Activated T-cell treated with anti-CD3 and anti-CD28 coated beads, Interleukin-2, amount 50 U/mL, for 24 hours (primary cell): ENCODE data around the gene TBC1D9B.

ENCODE experiments used
- DNase-seq: peaks from one replicate; pipeline ENCODE4 v3.0.0-alpha.2; 2020
- H3K27ac Mint-ChIP-seq: 2 replicates; pipeline ENCODE4 v1.8.0; 2020; ENCODE audit warnings: mild to moderate bottlenecking, mixed read lengths
- H3K27me3 Mint-ChIP-seq: 2 replicates; pipeline ENCODE4 v1.8.0; 2020; ENCODE audit warnings: mixed read lengths
- H3K36me3 Mint-ChIP-seq: 2 replicates; pipeline ENCODE4 v1.8.0; 2020; ENCODE audit warnings: low read depth, mixed read lengths
- H3K4me1 Mint-ChIP-seq: 2 replicates; pipeline ENCODE4 v1.8.0; 2020; ENCODE audit warnings: low read depth, mixed read lengths
- H3K4me3 Mint-ChIP-seq: 2 replicates; pipeline ENCODE4 v1.8.0; 2020; ENCODE audit warnings: mild to moderate bottlenecking, moderate library complexity, mixed read lengths
- H3K9me3 Mint-ChIP-seq: 2 replicates; pipeline ENCODE4 v1.8.0; 2020; ENCODE audit warnings: mixed read lengths

TBC1D9B gene

DNA sequence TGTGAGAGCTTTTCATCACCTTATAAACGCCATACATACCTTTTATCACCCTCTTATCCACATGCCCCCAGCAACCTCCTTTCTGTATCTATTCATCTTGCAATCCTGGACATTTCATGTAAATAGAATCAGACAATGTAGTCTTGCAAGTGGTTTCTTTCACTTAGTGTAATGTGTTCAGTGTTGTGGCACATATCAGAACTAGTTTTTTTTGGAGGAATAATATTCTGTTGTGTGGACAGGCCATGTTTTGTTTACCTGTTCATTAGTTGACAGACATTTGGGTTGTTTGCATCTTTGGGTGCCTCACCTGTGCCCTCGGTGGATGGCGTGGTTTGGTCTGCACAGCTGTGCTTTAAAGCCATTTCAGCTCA lies 85.7 kb downstream of the TBC1D9B start:
- Mint-ChIP-seq H3K4me1 (peaks cover 64% of the 10 kb centered on the region), H3K27ac (peak overlapping the region; percentile 95), H3K36me3 (peaks cover 55% of the 10 kb centered on the region), H3K4me3 (peak overlapping the region; percentile 91), H3K27me3 (no peaks in the 10 kb centered on the region), H3K9me3 (no peaks in the 10 kb centered on the region)
- DNase-seq, result no peak

DNA sequence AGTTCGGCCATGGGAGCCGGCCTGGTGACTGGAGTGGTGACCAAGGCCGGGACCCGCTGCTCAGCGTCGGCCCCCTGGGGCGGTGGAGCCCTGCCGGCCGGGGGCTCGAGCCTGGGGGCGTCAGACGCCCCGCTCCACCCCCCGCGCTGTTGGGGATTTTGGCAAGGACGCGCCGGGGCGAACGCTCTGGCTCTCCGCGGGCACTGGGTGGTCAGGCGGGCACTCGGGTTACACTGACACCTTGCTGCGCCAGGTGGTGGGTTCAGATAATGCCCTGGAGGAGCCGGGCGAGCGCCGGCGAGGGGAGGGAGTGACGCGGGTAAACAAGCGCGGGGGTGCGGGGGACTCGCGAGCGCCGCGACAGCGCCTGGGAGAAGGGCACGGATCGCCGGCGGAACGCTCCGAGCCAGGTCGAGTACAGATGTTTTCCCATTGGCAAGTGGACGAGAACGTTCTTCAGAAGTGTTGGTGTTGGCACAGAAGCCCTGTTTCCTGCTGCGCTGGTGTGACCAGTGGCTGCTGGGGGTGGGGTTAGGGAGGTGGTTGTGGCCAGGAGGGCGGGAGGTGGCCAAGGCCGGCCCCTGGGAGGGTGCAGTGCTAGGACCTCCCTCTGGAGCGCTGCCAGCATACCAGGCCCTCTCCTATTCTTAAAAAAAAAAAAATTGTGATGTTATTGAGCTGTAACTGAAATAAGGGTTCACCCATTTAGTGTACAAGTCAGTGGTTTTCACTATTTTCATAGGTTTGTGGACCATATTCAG lies 86.2 kb downstream of the TBC1D9B start:
- Mint-ChIP-seq H3K4me3 (peak overlapping the region; percentile 91), H3K4me1 (peaks cover 60% of the 10 kb centered on the region), H3K27me3 (no peaks in the 10 kb centered on the region), H3K27ac (peak overlapping the region; percentile 95), H3K9me3 (no peaks in the 10 kb centered on the region), H3K36me3 (peaks cover 49% of the 10 kb centered on the region)
- DNase-seq, result peak; percentile 87

DNA sequence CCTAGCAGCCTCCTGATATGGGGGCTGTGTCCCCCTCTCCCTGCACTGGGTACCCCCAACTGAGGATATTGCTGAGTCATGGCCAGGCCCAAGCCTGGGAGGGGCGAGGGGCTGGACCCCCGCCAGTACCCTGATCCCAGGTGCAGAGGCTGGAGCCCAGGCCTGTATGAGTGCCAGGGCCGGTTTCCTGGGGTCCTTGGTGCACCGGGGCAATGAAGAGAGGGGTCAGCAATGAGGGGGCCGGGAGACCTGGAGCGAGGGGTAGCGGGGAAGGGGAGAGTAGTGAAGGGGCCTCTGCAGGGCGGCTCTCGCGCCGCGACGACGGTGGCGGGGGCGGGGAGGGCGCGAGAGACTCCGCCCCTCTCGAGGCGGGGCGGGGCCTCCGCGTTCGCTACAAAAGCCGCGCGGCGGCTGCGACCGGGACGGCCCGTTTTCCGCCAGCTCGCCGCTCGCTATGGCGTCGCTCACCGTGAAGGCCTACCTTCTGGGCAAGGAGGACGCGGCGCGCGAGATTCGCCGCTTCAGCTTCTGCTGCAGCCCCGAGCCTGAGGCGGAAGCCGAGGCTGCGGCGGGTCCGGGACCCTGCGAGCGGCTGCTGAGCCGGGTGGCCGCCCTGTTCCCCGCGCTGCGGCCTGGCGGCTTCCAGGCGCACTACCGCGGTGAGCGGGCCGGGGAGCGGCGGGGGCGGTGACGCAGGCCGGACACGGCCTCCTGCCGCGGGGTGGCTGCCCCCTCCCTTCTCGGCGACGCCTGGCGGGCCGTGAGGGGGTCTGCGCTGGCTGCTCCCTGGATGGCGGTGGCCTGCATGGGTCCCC lies 87.0 kb downstream of the TBC1D9B start, which contains the start of gene SQSTM1:
SQSTM1 (plus strand) TSS at position 423 of the 815 bp plus-strand sequence; CDS start at position 455, 32 bp downstream.
- Mint-ChIP-seq H3K4me3 (peak within 1 kb of the TSS; percentile 91), H3K36me3 (peaks cover 44% of the 10 kb centered on the region), H3K4me1 (peaks cover 62% of the 10 kb centered on the region), H3K27ac (peak within 1 kb of the TSS; percentile 95), H3K27me3 (peaks cover 3% of the 10 kb centered on the region), H3K9me3 (no peaks in the 10 kb centered on the region)
- peak; percentile 91 for DNase-seq

DNA sequence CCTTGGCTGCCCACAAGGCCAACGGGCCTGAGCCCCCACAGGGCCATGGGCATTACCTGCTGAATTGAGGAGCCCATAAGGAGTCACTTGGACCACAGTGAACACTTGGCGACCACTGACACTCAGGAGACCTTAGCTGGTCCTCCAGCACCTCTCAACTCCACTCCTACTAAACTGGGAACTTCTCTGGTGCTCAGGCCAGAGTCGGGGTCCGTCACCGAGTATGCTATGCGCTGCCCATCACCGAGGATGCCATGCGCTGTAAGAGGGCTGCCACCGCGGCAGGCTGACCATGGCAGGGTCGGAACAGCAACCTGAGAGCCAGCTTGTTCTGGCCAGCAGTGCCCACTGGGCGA lies 87.6 kb downstream of the TBC1D9B start:
- Mint-ChIP-seq H3K4me3 (peak overlapping the region; percentile 72), H3K4me1 (peaks cover 58% of the 10 kb centered on the region), H3K27ac (peak overlapping the region; percentile 83), H3K36me3 (peaks cover 40% of the 10 kb centered on the region), H3K9me3 (no peaks in the 10 kb centered on the region), H3K27me3 (peaks cover 4% of the 10 kb centered on the region)
- peak; percentile 67 for DNase-seq

DNA sequence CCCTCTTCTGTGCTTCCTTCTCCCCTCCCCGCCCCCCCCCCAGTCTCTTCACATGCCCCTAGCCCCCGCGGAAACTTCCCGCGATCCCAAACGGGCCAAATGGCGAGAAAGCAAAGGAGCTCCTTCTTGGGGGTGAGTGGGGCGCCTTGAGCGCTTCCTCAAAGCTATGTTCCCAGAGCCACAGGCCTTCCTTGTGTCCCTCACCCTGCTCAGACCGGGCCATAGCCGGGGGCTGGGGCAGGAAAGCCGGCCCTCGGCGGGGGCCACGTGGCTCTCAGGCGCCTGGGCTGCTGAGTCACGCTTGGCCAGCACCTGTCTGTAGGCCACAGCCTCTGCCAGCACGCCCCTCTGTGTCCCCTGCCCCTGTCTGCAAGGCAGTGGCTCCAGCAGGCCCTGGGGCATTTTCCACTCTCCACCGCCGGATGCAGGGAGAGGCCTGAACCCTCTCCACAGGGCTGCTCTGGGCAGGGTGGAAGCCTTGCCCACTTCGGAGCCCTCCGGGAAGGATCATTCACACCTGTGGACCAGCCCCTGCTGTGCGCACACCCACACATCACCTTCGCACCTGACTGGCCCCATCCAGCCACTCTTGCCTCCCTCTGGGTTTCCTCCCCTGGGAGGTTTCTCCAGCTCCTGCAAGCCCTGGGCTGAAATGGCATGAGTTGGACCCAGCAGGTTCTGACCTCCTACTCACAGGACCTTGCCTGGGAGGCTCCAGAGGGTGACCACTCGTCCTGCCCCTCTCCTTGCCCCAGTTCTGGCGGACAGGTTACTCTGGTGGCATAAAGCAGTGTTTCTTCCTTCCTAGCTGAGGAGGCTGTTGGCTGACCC lies 88.2 kb downstream of the TBC1D9B start:
- peak overlapping the region; percentile 83 for H3K27ac Mint-ChIP-seq
- H3K36me3 Mint-ChIP-seq, result peaks cover 39% of the 10 kb centered on the region
- H3K27me3 Mint-ChIP-seq, result peaks cover 4% of the 10 kb centered on the region
- H3K4me1 Mint-ChIP-seq, result peaks cover 52% of the 10 kb centered on the region
- H3K4me3 Mint-ChIP-seq, result peak overlapping the region; percentile 72
- peak; percentile 75 for DNase-seq
- H3K9me3 Mint-ChIP-seq, result no peaks in the 10 kb centered on the region

DNA sequence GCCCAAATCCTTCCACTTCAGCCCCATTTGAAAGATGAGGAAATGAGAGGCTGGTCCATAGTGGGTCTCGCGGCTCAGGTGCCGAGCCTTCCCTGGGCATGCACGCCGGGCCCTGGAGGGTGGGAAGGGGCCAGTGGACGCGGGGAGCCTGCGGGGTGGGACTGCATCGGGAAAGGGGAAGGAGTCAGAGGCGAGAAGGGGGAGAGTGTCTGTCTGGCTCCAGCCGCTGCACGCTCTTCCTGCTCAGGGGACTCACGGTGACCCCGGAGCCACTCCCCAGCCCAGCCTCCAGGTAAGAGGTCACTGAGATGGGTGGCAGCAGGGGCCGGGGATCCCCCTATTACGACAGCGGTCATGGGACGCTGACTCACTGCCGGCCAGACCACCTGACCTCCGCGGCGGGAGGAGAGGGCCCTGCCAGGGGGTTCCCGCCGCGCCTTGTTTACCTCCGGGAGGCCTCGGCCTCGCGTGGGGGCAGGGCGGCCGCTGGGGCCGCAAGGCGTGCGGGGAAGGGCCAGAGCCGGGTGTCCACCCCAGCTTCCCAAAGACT lies 88.9 kb downstream of the TBC1D9B start:
- no peaks in the 10 kb centered on the region for H3K9me3 Mint-ChIP-seq
- peak overlapping the region; percentile 62 for H3K4me3 Mint-ChIP-seq
- H3K27ac Mint-ChIP-seq, result peak overlapping the region; percentile 86
- H3K36me3 Mint-ChIP-seq, result peaks cover 39% of the 10 kb centered on the region
- H3K27me3 Mint-ChIP-seq, result peaks cover 4% of the 10 kb centered on the region
- H3K4me1 Mint-ChIP-seq, result peaks cover 51% of the 10 kb centered on the region
- peak; percentile 84 for DNase-seq

DNA sequence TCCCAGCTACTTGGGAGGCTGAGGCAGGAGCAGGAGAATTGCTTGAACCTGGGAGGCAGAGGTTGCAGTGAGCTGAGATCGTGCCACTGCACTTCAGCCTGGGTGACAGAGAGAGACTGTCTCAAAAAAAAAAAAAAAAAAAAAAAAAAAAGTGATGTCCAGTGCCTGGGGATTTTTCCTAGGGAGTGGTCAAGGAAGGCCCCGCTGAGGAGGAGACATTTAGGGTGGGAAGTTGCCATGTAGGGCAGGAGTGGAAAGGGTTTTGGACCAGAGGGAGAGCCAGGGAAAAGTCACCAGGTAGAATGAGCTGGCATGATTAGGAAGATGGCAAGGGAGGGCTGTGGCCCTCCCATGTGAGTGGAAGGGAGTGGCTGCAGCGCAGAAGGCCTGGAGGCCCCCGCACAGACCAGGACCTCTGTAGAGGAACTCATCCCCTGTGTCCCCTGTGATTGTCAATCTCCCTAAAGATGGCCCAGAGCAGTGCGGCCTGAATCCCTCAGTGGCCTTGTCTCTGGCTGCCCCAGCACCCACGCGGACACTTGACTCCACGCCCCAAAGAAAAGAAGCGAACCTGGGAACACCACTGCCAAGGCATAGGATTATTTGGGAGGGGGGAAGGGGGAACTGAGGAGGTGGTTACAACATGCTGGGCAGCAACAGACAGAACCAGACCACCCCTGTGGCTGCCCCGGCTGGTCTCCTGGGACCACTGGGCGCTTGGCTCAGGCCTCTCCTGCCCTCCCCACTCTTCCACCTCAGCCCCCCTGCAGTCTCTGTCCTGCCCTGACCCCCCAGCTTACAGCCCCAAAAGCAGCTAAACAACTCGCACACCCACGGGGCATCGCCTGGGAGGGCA lies 89.6 kb downstream of the TBC1D9B start:
- H3K27me3 Mint-ChIP-seq, result peaks cover 4% of the 10 kb centered on the region
- peak overlapping the region; percentile 62 for H3K4me3 Mint-ChIP-seq
- peaks cover 47% of the 10 kb centered on the region for H3K4me1 Mint-ChIP-seq
- H3K36me3 Mint-ChIP-seq, result peaks cover 36% of the 10 kb centered on the region
- H3K9me3 Mint-ChIP-seq, result no peaks in the 10 kb centered on the region
- H3K27ac Mint-ChIP-seq, result peak overlapping the region; percentile 48
- no peak for DNase-seq

DNA sequence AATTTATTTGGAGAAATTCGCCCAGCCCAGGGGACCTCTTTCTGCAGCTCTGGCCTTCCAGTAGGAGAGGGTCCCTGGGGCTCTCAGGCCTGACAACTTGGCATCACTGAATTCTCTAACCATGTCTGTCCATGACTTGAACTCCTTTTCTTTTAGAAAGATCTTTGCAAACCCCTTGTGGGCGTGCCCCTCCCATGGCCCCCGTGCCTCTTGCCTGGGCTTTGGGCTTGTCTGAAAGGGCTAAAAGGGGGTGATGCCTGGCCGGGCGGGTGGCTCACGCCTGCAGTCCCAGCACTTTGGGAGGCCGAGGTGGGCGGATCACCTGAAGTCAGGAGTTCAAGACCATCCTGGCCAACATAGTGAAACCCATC lies 90.2 kb downstream of the TBC1D9B start:
- DNase-seq, result no peak
- H3K27ac Mint-ChIP-seq, result no peak overlapping the region
- H3K27me3 Mint-ChIP-seq, result peaks cover 4% of the 10 kb centered on the region
- no peaks in the 10 kb centered on the region for H3K9me3 Mint-ChIP-seq
- peaks cover 40% of the 10 kb centered on the region for H3K4me1 Mint-ChIP-seq
- H3K4me3 Mint-ChIP-seq, result peak overlapping the region; percentile 20
- peaks cover 37% of the 10 kb centered on the region for H3K36me3 Mint-ChIP-seq

DNA sequence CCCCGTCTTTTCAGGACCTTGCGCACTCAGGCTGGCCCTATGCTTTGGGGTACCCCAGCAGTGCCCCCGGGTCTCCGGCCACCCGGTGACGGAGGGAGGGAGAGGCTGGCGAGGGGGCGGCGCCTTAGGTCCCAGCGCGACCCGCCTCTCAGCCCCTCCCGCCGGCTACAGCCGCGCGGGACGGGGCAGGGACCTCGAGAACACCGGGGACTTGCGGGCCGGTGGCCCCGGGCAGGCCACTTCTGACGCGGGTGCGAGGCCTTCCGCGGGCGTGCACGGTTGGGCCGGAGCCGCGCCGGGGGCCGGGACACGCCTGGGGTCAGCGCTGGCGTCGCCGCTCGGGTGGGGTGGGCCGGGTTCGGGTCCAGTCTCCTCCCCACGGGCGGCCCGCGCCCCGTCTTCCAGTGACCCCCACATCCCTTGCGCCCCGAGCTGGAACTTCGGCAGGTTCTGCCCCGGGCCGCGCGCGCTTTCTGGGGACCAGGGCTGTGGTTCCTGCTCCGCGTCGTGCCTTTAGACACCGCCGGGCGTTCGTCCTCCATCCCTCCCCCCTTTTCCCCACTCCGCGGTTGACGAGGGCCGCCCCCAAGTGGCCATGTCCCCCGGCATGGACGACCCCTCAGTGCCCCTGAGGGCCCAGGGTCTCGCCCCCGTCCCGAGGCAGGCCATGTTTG lies 90.8 kb downstream of the TBC1D9B start:
- Mint-ChIP-seq H3K27me3 (peaks cover 4% of the 10 kb centered on the region), H3K36me3 (peaks cover 37% of the 10 kb centered on the region), H3K4me1 (peaks cover 35% of the 10 kb centered on the region), H3K4me3 (peak overlapping the region; percentile 20), H3K9me3 (no peaks in the 10 kb centered on the region), H3K27ac (no peak overlapping the region)
- DNase-seq, result no peak

DNA sequence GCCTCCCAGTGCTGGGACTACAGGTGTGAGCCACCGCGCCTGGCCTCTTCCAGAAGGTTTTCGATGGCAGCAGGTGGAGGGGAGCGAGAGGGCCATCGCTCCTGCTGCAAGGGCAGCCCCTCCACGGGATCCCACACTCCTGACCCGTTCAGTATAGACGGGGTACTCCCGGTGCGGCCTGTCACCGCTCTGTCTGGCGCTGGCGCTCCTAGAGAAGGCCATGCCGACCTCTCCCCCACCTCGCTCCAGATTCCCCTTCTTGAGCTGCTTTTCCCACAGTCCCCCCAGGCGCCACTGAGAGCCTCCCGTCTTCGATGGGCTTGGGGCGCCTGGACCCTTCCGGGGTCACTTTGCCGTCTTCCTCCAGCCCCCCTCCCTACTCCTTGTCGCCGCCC lies 91.3 kb downstream of the TBC1D9B start:
- Mint-ChIP-seq H3K27me3 (peaks cover 4% of the 10 kb centered on the region), H3K9me3 (no peaks in the 10 kb centered on the region), H3K36me3 (peaks cover 37% of the 10 kb centered on the region), H3K27ac (no peak overlapping the region), H3K4me3 (no peak overlapping the region), H3K4me1 (peaks cover 30% of the 10 kb centered on the region)
- no peak for DNase-seq

DNA sequence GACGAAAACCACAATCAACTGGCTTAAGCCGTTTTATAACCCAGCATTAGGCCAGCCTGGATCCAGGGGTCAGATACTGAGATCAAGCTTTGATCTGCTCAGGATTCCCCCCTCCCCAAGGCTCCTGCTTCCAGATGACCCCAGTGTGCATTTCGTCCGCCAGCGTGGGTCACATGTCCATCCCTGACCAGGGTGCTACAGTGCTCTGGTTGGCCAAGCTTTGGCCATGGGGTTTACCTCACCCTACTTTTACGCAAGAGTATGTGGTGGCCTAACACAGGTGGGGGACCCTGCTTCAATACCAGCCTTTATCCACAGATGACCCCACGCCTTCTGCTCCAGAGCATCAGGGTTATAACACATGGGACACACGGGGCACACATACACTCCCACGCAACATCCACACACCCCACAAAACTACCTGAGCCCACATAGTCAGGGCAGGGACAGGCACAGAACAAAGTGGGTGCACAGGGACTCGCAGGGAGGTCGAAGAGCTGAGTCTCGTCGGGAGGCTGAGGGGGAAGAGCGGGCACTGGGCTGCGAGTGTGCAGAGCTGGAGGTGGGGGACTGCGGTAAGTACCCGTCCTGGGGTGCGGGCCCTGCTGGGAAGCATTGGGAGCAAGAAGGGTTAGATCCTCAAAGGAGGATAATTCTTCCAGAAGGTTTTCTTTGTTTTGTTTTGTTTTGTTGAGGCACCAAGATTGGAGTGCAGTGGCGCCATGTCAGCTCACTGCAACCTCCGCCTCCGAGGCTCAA lies 92.0 kb downstream of the TBC1D9B start:
- peaks cover 38% of the 10 kb centered on the region for H3K36me3 Mint-ChIP-seq
- no peak for DNase-seq
- no peak overlapping the region for H3K27ac Mint-ChIP-seq
- no peaks in the 10 kb centered on the region for H3K9me3 Mint-ChIP-seq
- H3K4me3 Mint-ChIP-seq, result no peak overlapping the region
- peaks cover 4% of the 10 kb centered on the region for H3K27me3 Mint-ChIP-seq
- peaks cover 30% of the 10 kb centered on the region for H3K4me1 Mint-ChIP-seq

DNA sequence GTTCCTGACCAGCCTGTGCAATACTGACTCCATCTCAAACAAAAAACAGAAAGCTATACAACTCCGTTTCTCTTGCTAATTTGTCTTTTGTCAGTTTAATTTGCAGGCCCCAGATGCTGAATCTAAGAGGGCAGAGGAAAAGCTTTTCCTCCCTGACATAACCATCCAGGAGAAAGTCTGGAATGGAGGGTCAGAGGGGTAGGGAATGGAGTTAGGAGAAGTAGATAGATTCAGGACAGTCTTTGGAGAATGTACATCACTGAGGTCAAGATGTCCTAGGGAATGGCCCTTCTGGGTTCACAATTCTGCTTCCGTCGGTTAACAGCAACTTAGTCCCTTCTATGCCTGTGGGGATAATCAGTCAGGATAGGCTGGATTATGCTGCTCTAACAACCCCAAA lies 93.6 kb downstream of the TBC1D9B start:
- Mint-ChIP-seq H3K36me3 (peaks cover 42% of the 10 kb centered on the region), H3K27ac (no peak overlapping the region), H3K27me3 (peaks cover 4% of the 10 kb centered on the region), H3K4me1 (peaks cover 17% of the 10 kb centered on the region), H3K4me3 (no peak overlapping the region), H3K9me3 (no peaks in the 10 kb centered on the region)
- DNase-seq, result no peak
